Measurements from ENCODE around the gene FOXK1.
A peak's percentile ranks its signal among the peaks of the same experiment; 100 is the strongest.
"Not testable (repeated sequence)": the region's sequence is repeated elsewhere in the genome, so short reads cannot be mapped to it uniquely, and the experiment has no call there.

FOXK1 gene

DNA sequence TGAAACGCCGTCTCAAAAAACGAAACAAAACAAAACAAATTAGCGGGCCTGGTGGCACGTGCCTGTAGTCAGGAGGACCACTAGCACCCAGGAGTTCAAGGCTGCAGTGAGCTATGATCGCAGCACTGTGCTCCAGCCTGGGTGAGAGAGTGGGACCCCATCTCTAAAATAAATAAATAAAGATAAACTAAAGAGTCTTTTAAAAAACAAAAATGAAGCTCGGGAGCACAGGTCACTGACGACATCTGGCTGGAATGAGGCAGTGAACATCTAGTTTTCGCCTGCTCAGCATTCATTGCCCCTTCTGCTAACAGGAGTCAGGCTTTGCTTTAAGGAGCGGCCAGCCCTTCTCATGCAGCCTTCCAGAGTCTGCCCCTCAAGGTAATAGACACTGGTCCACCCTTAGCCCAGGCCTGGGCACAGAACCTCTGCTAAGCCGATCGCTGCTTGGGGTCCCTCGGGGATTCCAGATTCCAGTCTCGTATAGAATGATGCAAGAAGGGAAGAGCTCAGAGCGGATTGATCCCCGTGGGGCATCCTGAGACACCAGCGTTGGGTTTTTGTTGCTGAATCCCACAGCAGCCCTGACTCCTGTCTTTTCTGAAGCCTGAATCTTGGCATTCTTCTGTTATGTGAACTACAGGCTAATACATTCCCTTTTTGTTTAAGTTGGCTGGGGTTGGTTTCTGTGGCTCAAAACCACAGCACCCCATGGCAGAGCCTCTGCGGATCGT is 14.2 kb upstream of the FOXK1 start:
- peak; percentile 64 to 68 for DNase-seq (ENCODE audit: low read depth in 2 of 2)

DNA sequence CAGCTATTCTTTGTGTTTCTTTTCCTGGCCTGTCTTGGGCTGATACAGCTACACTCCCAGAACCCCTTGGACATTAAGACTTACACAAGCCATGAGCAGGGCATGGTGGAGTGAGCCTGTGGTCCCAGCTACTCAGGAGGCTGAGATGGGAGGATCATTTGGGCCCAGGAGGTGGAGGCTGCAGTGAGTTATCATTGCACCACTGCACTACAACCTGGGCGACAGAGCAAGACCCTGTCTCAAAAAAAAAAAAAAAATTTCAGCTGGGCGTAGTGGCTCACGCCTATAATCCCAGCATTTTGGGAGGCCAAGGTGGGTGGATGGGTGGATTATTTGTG is 13.6 kb upstream of the FOXK1 start:
- DNase-seq (ENCODE audit: low read depth in 2 of 2) = no peak

DNA sequence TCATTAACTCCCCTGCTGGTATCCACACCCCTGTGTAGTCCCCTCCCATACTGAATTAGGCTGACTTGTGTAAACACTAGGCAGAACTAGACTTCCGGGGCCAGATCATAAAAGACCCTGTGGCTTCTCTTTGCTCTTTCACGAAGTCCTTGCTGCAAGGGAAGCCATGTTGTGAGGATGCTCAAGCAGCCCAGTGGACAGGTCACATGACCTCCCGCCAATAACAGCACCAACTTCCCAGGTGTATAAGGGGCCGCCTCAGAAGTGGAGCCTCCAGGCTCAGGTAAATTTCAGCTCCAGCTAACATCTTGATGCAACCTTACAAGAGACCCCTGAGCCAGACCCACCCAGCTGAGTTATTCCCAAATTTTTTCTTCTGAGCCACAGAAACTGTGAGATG is 11.3 kb upstream of the FOXK1 start:
- DNase-seq (ENCODE audit: low read depth in 2 of 2) = no peak

DNA sequence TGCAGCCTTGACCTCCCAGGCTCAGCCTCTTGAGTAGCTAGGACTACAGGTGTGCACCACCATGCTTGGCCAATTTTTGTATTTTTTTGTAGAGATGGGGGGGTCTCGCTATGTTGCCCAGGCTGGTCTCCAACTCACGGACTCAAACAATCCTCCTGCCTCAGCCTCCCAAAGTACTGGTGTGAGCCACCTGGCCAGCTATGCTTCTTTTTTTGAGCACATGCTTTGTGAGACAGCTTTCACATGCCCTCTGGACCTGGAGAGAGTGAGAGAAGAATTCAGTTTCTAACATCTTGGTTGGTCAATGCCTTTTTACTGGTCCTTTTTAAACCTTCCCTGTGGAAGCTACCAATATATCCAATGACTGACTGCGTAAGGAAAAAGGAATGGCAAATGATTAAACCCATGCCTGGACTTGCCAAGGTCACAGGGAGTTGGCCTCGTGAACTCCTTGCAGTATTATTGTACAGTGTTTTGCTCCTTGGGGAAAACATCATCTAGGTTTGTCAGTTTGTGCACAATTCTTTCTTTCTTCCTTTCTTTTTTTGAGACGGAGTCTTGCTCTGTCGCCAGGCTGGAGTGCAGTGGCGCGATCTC is 6.2 kb upstream of the FOXK1 start:
- no peak for DNase-seq (ENCODE audit: low read depth in 2 of 2)

DNA sequence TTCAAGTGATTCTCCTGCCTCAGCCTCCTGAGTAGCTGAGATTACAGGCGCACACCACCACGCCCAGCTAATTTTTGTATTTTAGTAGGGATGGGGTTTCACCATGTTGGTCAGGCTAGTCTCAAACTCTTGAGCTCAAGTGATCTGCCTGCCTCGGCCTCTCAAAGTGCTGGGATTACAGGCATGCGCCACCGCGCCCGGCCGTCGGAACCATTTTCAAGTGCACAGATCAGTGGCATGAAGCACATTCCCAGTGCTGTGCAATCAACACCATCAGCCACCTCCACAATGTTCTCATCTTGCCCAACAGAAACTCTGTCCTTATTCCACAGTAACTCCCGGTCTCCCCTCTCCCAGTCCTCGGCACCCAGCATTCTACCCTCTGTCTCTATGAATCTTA is 4.6 kb upstream of the FOXK1 start:
- not testable (repeated sequence) for DNase-seq (ENCODE audit: low read depth in 2 of 2)

DNA sequence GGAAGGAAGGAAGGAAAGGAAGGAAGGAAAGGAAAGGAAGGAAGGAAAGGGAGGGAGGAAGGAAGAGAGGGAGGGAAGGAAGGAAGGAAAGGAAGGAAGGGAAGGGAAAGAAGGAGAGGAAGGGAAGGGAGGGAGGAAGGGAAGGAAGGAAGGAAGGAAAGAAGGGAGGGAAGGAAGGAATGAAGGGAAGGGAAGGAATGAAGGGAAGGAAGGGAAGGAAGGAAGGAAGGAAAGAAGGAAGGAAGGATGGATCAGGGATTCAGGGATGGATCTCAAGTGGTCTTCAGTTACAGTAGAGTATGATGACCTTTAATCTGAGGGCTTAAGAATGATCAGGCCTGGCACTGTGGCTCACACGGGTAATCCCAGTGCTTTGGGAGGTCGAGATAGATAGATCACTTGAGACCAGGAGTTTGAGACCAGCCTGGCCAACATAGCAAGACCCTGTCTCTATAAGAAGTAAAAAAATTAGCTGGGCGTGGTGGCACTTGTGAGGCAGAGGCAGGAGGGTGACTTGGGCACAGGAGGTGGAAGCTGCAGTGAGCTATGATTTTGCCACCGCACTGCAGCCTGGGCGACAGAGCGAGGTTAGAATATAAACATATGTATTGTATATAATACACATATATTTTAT is 760 bp upstream of the FOXK1 start:
- DNase-seq (ENCODE audit: low read depth in 2 of 2) = no peak

DNA sequence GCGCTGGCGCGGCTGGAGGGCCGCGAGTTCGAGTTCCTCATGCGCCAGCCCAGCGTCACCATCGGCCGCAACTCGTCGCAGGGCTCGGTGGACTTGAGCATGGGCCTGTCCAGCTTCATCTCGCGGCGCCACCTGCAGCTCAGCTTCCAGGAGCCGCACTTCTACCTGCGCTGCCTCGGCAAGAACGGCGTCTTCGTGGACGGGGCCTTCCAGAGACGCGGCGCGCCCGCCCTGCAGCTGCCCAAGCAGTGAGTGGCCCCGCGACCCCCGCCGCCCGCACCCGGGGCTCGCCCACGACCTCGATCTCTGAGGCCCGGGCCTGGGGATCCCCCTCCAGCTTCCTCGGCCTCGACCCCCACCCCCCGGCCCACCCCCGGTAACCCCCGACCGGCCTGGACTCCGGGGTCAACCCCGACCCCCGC is 537 bp downstream of the FOXK1 start:
- no peak for DNase-seq (ENCODE audit: low read depth in 2 of 2)

DNA sequence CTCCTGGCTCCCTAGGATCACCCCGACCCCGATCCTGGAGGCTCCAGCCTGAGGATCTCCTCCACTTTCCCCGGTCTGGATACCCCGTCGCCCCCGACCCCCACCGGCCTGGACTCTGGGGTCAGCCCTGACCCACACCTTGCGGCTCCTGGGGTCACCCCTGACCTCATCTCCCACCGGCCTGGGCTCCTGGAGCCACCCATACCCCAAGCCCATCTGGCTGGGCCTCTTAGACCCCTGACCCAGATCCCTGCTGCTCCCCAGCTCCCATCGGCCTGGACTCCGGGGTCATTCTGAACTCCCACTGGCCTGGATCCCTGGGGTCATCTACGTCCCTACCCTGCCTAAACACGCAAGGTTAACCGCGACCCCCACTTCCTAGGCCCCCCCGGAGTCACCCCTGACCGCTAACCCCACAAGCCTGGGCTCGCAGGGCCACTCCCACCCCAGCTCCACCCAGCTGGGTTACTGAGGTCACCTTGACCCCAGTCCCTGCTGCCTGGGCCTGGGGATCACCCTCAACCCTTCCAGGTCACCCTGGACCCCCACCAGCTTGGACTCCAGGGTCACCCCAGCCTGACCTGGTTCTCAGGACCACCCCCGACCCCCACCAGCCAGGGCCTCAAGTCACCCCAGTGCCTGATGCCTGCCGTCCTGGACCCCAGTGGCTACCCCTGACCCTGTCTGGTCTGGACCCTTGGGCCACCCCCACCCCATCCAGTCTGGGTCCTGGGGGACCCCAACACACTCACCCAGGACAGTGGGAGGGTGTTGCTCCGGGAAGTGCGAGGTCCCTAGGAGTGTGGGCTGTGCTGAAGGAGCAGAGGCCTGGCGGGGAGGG is 1.2 kb downstream of the FOXK1 start:
- DNase-seq (ENCODE audit: low read depth in 2 of 2) = no peak

DNA sequence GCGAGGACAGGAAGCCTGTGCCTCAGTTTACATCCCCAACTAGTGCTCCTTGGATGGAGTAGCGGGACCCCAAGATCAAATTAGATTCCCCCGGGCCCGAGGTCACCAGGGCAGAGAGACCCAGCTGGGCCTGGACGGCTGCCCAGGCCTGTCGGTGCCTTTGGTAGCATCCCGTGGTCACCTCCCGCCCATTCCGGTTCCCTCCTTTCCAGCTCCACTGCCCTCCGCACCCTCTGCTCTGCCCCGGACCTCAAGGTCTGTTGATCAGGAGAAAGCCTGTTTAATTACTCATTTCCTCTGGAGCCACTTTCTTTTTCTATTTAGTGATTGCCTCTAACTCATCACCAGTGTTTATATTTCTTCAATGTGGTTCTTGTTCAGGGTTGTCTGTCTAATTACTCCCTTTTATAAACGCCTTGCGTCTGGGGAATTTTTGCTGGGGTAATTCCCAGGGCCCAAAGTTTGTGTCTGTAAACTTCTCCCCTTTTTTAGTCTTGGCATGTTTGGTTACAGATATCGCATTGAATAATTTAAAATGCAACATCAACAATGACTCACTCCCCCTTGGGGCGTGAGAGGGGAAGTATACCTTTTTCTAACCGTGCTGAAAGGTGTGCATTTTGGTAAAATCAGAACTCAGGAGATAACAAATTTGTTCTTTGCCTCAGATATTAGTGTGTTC is 1.9 kb downstream of the FOXK1 start:
- DNase-seq (ENCODE audit: low read depth in 2 of 2) = no peak

DNA sequence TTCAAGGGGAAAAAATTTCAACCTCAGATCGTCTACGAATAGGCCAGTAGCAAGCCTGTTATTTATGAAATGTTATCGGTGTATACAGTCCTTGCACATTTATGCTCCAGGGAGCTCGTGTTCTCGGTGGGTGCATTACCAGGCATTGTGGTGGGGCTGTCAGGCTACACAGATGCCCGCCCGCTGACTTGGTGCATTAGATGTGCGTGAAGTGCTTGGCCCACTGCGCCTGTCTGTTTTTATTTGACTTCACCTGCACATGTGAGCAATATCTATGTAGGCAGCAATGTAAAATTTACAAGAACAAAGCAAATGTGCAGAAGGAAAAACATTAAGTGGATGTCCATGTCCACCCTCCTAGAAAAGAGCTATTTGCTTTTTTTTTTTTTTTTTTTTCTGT is 2.8 kb downstream of the FOXK1 start:
- no peak for DNase-seq (ENCODE audit: low read depth in 2 of 2)

DNA sequence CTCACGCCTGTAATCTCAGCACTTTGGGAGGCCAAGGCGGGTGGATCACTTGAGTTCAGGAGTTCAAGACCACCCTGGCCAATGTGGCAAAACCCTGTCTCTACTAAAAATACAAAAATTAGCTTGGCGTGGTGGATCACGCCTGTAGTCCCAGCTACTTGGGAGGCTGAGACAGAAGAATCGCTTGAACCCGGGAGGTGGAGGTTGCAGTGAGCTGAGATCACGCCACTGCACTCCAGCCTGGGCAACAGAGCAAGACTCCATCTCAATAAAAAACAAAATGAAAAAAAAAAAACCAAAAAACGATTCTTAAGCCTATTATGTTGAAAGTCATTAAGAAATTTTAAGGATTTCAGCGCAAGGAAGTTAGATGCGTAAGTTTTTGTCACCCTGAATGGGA is 3.6 kb downstream of the FOXK1 start:
- not testable (repeated sequence) for DNase-seq (ENCODE audit: low read depth in 2 of 2)

DNA sequence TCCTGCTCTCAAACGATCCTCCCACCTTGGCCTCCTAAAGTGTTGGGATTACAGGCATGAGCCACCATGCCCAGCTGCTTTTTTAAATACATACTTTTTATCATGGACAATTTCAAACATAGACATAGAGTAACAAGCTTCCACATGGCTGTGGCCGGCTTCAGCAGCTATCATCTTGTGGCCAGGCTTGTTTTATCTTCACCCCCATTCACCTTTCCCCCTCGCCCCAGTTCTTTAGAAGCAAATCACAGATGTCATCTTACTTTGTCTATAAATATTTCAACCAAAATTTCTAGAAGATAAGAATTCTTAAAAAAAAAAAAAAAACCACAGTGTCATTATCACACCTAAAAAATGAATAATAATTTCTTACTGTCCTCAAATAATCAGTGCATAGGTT is 5.9 kb downstream of the FOXK1 start:
- no peak for DNase-seq (ENCODE audit: low read depth in 2 of 2)

DNA sequence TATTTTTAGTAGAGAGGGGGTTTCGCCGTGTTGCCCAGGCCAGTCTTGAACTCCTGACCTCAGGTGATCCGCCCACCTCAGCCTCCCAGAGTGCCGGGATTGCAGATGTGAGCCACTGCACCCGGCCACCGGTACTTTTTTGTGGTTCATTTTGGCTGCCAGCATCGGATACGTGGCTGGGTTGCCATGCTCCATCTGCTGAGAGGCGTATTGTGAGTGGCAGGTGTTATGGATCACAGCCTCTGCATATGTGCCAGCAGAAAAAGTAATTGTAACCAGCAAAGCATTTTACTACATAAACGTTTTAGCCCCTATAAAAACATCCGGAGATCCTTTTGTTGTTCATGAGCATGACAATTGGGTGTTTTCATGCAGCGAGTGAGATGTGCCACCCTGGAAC is 7.1 kb downstream of the FOXK1 start:
- DNase-seq (ENCODE audit: low read depth in 2 of 2) = no peak

DNA sequence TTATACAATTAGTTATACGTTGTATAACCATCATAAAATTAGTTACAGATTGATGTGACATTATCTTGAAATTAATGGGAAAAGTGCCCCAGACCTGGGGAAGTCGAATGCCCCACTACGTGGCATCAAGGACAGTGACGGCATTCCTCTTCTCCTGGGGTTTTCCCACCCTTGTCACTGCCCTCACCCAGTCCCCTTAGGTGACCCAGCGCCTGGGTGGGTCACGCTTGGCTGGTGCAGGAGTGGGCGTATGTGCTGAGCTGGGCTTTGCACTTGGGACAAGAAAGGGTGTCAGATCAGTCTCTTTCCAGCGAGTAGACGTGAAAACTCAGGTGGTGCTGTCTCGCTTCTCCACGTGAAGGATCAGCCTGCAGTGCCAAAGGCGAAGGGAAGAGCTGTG is 7.6 kb downstream of the FOXK1 start:
- no peak for DNase-seq (ENCODE audit: low read depth in 2 of 2)

DNA sequence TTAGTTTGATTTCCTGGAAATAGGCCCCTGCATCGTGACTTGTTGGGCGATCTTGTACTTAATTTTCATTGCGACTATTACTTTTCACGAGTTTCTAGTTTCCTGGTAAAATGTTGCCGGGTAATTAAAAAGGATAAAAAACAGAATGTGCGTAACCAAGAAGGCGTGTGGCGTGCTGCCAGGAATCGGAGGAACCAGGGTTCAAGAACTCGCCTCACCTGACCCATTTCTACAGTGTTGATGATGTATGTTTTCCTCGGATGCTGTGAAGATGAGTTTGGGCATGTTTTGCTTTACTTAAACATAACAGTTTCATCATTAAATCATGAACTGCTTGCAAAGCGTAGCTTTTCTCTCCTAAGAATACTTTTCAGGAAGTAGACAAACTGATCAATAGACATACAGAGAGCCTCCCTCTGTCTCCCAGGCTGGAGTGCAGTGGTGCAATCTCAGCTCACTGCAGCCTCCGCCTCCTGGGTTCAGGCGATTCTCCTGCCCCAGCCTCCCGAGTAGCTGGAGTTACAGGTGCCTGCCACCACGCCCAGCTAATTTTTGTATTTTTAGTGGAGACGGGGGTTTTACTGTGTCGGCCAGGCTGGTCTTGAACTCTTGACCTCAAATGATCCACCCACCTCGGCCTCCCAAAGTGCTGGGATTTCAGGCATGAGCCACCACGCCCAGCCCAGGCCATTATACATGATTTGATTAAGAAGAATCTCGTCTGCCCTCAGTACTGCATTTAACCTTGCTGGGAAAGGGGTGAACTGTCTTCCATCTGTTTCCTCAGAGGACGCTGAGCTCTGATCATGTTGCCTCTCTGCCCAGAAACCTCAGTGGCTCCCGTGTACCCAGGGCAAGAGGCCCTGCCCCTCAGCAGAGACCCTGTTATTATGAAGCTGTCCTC is 9.1 kb downstream of the FOXK1 start:
- no peak for DNase-seq (ENCODE audit: low read depth in 2 of 2)

DNA sequence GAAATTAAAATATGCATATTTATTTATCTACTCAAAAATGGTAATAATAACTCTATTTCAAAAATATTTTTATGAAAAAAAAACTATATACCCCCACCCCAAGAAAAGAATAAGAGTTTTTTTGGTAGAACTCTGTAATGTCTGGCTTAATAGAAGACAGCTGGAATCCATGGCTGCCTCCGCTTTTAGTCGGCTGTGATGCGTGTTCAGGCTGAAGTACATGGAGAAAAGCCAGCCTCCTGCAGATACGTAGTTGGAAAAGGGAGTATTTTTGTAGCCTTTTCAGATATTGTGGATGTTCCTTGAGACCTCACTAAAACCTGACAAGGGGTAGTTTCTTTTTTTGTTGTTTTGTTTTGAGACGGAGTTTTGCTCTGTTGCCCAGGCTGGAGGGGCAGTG is 10.0 kb downstream of the FOXK1 start:
- DNase-seq (ENCODE audit: low read depth in 2 of 2) = no peak

DNA sequence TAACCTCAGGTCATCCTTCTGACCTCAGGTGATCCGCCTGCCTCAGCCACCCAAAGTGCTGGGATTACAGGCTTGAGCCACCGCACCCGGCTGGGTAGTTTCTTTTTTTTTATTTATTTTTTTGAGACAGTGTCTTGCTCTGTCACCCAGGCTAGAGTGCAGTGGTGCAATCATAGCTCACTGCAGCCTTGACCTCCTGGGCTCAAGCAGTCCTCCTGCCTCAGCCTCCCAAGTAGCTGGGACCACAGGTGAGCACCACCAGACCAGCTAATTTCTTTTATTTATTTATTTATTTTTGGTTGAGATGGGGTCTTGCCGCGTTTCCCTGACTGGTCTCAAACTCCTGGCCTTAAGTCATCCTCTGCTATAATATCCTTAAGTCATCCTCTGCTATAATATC is 10.5 kb downstream of the FOXK1 start:
- DNase-seq (ENCODE audit: low read depth in 2 of 2) = not testable (repeated sequence)

DNA sequence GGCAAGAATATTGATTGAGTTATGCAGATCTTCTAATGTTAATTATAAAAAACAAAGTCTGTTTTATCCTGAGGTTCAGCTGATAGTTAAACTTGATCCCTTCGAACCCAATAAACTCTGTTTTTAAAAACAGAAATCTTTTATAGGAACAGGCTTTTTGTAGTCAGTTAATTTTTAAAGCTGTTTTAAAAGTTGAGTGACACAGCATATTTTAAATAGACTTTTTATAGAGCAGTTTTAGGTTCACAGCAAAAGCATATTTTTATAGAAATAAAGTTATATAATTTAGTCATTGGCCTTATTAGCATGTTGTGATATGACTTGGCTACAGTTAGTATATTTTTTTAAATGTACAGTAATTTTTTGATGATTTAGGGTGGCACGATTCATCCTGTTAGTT is 11.1 kb downstream of the FOXK1 start:
- no peak for DNase-seq (ENCODE audit: low read depth in 2 of 2)

DNA sequence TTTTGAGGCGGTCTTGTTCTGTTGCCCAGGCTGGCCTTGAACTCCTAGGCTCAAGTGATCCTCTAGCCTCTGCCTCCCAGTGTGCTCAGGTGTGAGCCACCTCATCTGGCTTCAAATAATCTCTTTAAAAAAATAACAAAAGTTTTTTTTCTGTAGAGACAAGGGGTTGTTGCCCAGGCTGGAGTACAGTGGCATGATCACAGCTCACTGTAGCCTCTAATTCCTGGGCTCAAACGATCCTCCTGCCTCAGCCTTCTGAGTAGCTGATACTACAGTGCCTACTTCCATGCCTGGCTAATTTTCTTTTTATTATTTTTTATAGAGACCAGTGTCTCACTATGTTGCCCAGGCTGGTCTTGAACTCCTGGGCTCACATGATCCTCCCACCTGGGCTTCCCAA is 11.7 kb downstream of the FOXK1 start:
- DNase-seq (ENCODE audit: low read depth in 2 of 2) = no peak

DNA sequence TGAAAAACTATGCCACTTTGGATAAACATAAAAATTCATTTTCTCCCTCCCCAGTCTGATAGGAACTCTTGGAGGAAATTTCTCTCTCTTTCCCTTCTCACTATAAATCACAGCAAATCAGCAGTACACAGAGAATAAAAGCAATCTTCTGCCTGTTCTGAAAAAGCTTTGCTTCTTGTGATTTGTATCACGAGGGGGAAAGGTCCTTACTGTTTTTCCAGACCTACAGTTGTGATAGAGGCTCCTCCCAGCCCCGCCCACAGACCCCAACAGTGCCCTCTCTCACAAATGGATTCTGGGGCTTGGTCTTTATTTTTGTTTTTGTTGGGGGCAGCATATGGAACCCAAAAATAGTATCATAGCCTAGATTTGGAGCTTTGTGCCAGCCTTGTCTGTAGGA is 12.2 kb downstream of the FOXK1 start:
- DNase-seq (ENCODE audit: low read depth in 2 of 2) = no peak

DNA sequence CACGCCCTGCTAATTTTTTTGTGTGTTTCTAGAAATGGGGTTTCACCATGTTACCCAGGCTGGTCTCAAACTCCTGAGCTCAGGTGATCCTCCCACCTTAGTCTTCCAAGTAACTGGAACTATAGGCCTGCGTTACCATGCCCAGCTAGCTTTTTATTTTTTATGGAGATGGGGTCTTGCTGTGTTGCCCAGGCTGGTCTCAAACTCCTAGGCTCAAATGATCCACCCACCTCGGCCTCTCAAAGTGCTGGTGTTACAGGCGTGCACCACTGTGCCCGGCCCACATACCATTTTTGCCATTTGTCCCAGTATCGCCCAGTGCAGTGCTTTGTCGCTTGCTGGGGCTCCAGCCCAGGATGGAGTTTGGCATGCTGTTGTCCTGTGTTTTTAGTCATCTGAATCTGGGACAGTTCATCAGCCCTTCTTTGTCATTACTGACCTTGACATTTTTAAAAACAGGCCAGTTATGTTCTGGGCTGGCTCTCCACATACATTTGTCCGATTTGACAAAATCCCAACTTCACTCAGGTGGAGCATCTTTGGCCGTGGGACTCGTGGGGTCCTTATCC is 16.7 kb downstream of the FOXK1 start:
- DNase-seq (ENCODE audit: low read depth in 2 of 2) = no peak
